Kidney tubule cell (primary cell): ENCODE results near the gene SLC24A3.

Experiments used
- DNase-seq: peaks from one replicate; pipeline ENCODE4 v3.0.0-alpha.2; 2018; ENCODE audit warnings: low spot score

The SLC24A3 gene

GRCh38 chr20:19212469-19212815 is at the start of gene SLC24A3:
TSS of gene SLC24A3 (plus strand) at chr20:19212642.
- DNase-seq = no peak

GRCh38 chr20:19170148-19170547 is 42.3 kb upstream of the SLC24A3 start:
- no peak for DNase-seq

- DNase-seq = no peak
Measured at GRCh38 chr20:19172637-19173036, 39.8 kb upstream of the SLC24A3 start.

GRCh38 chr20:19176470-19177052 is 35.9 kb upstream of the SLC24A3 start:
- DNase-seq = no peak

- DNase-seq = no peak
Measured at GRCh38 chr20:19181552-19181951, 30.9 kb upstream of the SLC24A3 start.

GRCh38 chr20:19185083-19185482 is 27.4 kb upstream of the SLC24A3 start:
- DNase-seq = no peak

GRCh38 chr20:19193349-19193748 is 19.1 kb upstream of the SLC24A3 start:
- no peak for DNase-seq

- DNase-seq = peak; percentile 65
Measured at GRCh38 chr20:19205981-19206396, 6.5 kb upstream of the SLC24A3 start.

GRCh38 chr20:19207541-19207940 is 4.9 kb upstream of the SLC24A3 start:
- DNase-seq = no peak

GRCh38 chr20:19210391-19211155 is 1.9 kb upstream of the SLC24A3 start:
- DNase-seq = no peak

GRCh38 chr20:19211252-19211651 is 1.2 kb upstream of the SLC24A3 start:
- DNase-seq = no peak

GRCh38 chr20:19211661-19212468 is 577 bp upstream of the SLC24A3 start:
- DNase-seq = no peak

- peak; percentile 50 for DNase-seq
Measured at GRCh38 chr20:19212821-19213502, 520 bp downstream of the SLC24A3 start.

GRCh38 chr20:19213946-19214490 is 1.6 kb downstream of the SLC24A3 start:
- DNase-seq = no peak

- no peak for DNase-seq
Measured at GRCh38 chr20:19218411-19218810, 6.0 kb downstream of the SLC24A3 start.

GRCh38 chr20:19222520-19223040 is 10.1 kb downstream of the SLC24A3 start:
- no peak for DNase-seq

- no peak for DNase-seq
Measured at GRCh38 chr20:19223640-19224039, 11.2 kb downstream of the SLC24A3 start.

- DNase-seq = no peak
Measured at GRCh38 chr20:19231359-19232035, 19.1 kb downstream of the SLC24A3 start.

GRCh38 chr20:19232997-19233794 is 20.8 kb downstream of the SLC24A3 start:
- DNase-seq = no peak

GRCh38 chr20:19236371-19237055 is 24.1 kb downstream of the SLC24A3 start:
- no peak for DNase-seq
